Urinary bladder (tissue), 4 donors: ENCODE data around the gene PRDM10. TPM values are rescaled to one million over a fixed set of nuclear protein-coding genes. Genes with fewer than 3 reads are reported as not detected.

Experiments
- DNase-seq: peaks from one replicate; pipeline ENCODE4 v3.0.0-alpha.2; 2015; ENCODE audit errors: extremely low spot score
- H3K27ac ChIP-seq: one replicate; pipeline ENCODE4 v1.5.1; 2013; ENCODE audit warnings: low read depth, mild to moderate bottlenecking, moderate library complexity
- H3K36me3 ChIP-seq: one replicate; pipeline ENCODE4 v1.6.1; 2013; ENCODE audit warnings: mild to moderate bottlenecking, moderate library complexity; ENCODE audit not compliant: insufficient read depth
- H3K4me1 ChIP-seq: one replicate; pipeline ENCODE4 v1.6.1; 2013; ENCODE audit warnings: mild to moderate bottlenecking, moderate library complexity; ENCODE audit not compliant: insufficient read depth
- H3K4me3 ChIP-seq: one replicate; pipeline ENCODE4 v1.5.1; 2013; ENCODE audit warnings: low read depth, low read length
- WGBS: extraction: QIAGEN DNeasy Blood & Tissue Kit; methylation state at CpG from one replicate; pipeline ENCODE4 v1.1.7; 2013; 5-methylcytosine and 5-hydroxymethylcytosine counted together
- polyA plus RNA-seq: library from polyadenylated mRNA; stranded (reverse); fragments of 200-250 nt; gene quantifications from one replicate; pipeline ENCODE4 v1.2.3, GENCODE V29; 2013
- total RNA-seq: library from RNA; depleted of rRNA; stranded (reverse); fragments of >200 nt; gene quantifications from one replicate; pipeline ENCODE4 v1.2.3, GENCODE V29; 2014
- donor health status: healthy with polysubstance abuse.
- donor health status: healthy.

PRDM10 gene
- total and polyA plus RNA-seq, 2 donors: 3.4 to 6.2 TPM

- DNase-seq: no peak
- WGBS: 89% methylated on average over 18 of the region's 18 CpGs
- no peak overlapping the region for H3K4me3 ChIP-seq
- peaks cover 1% of the 10 kb centered on the region for H3K4me1 ChIP-seq
- no peaks in the 10 kb centered on the region for H3K36me3 ChIP-seq
- H3K27ac ChIP-seq: no peak overlapping the region
These were observed 2.0 kb downstream of the PRDM10 start for GRCh38 chr11:130000552-130001176.

- peaks cover 1% of the 10 kb centered on the region for H3K4me1 ChIP-seq
- WGBS: 93% methylated on average over 4 of the region's 4 CpGs
These were observed 3.2 kb downstream of the PRDM10 start for GRCh38 chr11:129999407-129999806.

GRCh38 chr11:129998905-129999304 lies 3.7 kb downstream of the PRDM10 start:
- H3K36me3 ChIP-seq: no peaks in the 10 kb centered on the region
- no peak overlapping the region for H3K4me3 ChIP-seq
- WGBS: 97% methylated on average over 7 of the region's 7 CpGs
- H3K4me1 ChIP-seq: peaks cover 1% of the 10 kb centered on the region
- DNase-seq: no peak
- H3K27ac ChIP-seq: no peak overlapping the region

More at GRCh38 chr11:129999407-129999806, 3.2 kb downstream of the PRDM10 start:
- no peaks in the 10 kb centered on the region for H3K36me3 ChIP-seq
- H3K4me3 ChIP-seq: no peak overlapping the region
- no peak overlapping the region for H3K27ac ChIP-seq
- no peak for DNase-seq

GRCh38 chr11:129998107-129998506 lies 4.5 kb downstream of the PRDM10 start:
- H3K36me3 ChIP-seq: no peaks in the 10 kb centered on the region
- WGBS: 43% methylated on average over 1 of the region's 1 CpG
- no peak for DNase-seq
- no peak overlapping the region for H3K4me3 ChIP-seq
- peaks cover 1% of the 10 kb centered on the region for H3K4me1 ChIP-seq
- no peak overlapping the region for H3K27ac ChIP-seq

GRCh38 chr11:129997513-129997912 lies 5.1 kb downstream of the PRDM10 start:
- no peak overlapping the region for H3K27ac ChIP-seq
- no peaks in the 10 kb centered on the region for H3K36me3 ChIP-seq
- WGBS: 92% methylated on average over 2 of the region's 2 CpGs
- no peak overlapping the region for H3K4me3 ChIP-seq
- no peak for DNase-seq
- peaks cover 1% of the 10 kb centered on the region for H3K4me1 ChIP-seq

GRCh38 chr11:129996113-129996870 lies 6.3 kb downstream of the PRDM10 start:
- peaks cover 3% of the 10 kb centered on the region for H3K4me1 ChIP-seq
- no peak for DNase-seq

GRCh38 chr11:129995163-129995562 lies 7.5 kb downstream of the PRDM10 start:
- Histone ChIP-seq H3K4me3 (no peak overlapping the region), H3K36me3 (no peaks in the 10 kb centered on the region), H3K27ac (no peak overlapping the region), H3K4me1 (peaks cover 1% of the 10 kb centered on the region)
- 92% methylated on average over 4 of the region's 4 CpGs for WGBS
- DNase-seq: no peak

More at GRCh38 chr11:129996113-129996870, 6.3 kb downstream of the PRDM10 start:
- 34% methylated on average over 12 of the region's 12 CpGs for WGBS
- Histone ChIP-seq H3K27ac (no peak overlapping the region), H3K4me3 (no peak overlapping the region), H3K36me3 (no peaks in the 10 kb centered on the region)

- 47% methylated on average over 6 of the region's 6 CpGs for WGBS
These were observed 10.3 kb downstream of the PRDM10 start for GRCh38 chr11:129992161-129992944.

GRCh38 chr11:129989149-129989813 lies 13.4 kb downstream of the PRDM10 start:
- Histone ChIP-seq H3K4me3 (no peak overlapping the region), H3K4me1 (peaks cover 1% of the 10 kb centered on the region), H3K36me3 (no peaks in the 10 kb centered on the region), H3K27ac (no peak overlapping the region)
- DNase-seq: no peak
- WGBS: 51% methylated on average over 3 of the region's 3 CpGs

More at GRCh38 chr11:129992161-129992944, 10.3 kb downstream of the PRDM10 start:
- Histone ChIP-seq H3K36me3 (no peaks in the 10 kb centered on the region), H3K27ac (no peak overlapping the region), H3K4me3 (no peak overlapping the region), H3K4me1 (peaks cover 1% of the 10 kb centered on the region)
- no peak for DNase-seq

- WGBS: over 99% methylated on average over 3 of the region's 3 CpGs
- H3K4me1 ChIP-seq: peaks cover 1% of the 10 kb centered on the region
- DNase-seq: no peak
- no peak overlapping the region for H3K27ac ChIP-seq
- H3K36me3 ChIP-seq: no peaks in the 10 kb centered on the region
- H3K4me3 ChIP-seq: no peak overlapping the region
These were observed 14.7 kb downstream of the PRDM10 start for GRCh38 chr11:129987950-129988349.

- H3K4me1 ChIP-seq: no peaks in the 10 kb centered on the region
- no peak for DNase-seq
These were observed 16.8 kb downstream of the PRDM10 start for GRCh38 chr11:129985823-129986222.

GRCh38 chr11:129980086-129980485 lies 22.5 kb downstream of the PRDM10 start:
- Histone ChIP-seq H3K4me3 (no peak overlapping the region), H3K36me3 (no peaks in the 10 kb centered on the region), H3K27ac (no peak overlapping the region), H3K4me1 (no peaks in the 10 kb centered on the region)
- WGBS: 83% methylated on average over 8 of the region's 8 CpGs
- no peak for DNase-seq

More at GRCh38 chr11:129985823-129986222, 16.8 kb downstream of the PRDM10 start:
- Histone ChIP-seq H3K4me3 (no peak overlapping the region), H3K36me3 (no peaks in the 10 kb centered on the region), H3K27ac (no peak overlapping the region)
- WGBS: 97% methylated on average over 3 of the region's 3 CpGs

- no peaks in the 10 kb centered on the region for H3K36me3 ChIP-seq
- no peak overlapping the region for H3K27ac ChIP-seq
- H3K4me3 ChIP-seq: no peak overlapping the region
- H3K4me1 ChIP-seq: no peaks in the 10 kb centered on the region
- 76% methylated on average over 7 of the region's 7 CpGs for WGBS
- no peak for DNase-seq
These were observed 23.5 kb downstream of the PRDM10 start for GRCh38 chr11:129979046-129979605.
